Stimulated activated CD8-positive, alpha-beta memory T cell treated with anti-CD3 and anti-CD28 coated beads, Interleukin-4, amount 100 ng/mL, for 1 hour (primary cell): Measurements from ENCODE around the gene SH2D2A.

Experiments
- DNase-seq, 2 donors: peaks; one replicate each; pipeline ENCODE4 v3.0.0-alpha.2; 2020; ENCODE audit warnings: low read depth in 2 of 2, low spot score in 1 of 2

Gene SH2D2A

GRCh38 chr1:156816561-156817328 lies at the start of gene SH2D2A:
Gene SH2D2A (minus strand): TSS chr1:156816848. CDS start chr1:156816708, 140 bp downstream.
- DNase-seq, result peak; percentile 90 to 92

GRCh38 chr1:156865865-156866248 lies 49.2 kb upstream of the SH2D2A start:
- DNase-seq, result no peak

DNA sequence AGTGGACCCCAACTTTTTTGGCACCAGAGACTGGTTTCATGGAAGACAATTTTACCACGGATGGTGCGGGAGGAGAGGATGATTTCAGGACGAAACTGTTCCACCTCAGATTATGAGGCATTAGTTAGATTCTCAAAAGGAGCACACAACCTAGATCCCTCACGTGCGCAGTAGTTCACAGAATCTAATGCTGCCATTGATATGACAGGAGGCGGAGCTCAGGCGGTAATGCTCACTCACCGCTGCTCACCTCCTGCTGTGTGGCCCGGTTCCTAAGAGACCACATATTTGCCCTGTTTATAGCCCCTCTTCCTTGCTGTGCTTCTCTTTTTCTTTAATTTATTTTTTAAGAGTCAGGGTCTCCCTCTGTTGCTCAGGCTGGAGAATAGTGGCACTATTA lies 48.6 kb upstream of the SH2D2A start:
- no peak for DNase-seq

DNA sequence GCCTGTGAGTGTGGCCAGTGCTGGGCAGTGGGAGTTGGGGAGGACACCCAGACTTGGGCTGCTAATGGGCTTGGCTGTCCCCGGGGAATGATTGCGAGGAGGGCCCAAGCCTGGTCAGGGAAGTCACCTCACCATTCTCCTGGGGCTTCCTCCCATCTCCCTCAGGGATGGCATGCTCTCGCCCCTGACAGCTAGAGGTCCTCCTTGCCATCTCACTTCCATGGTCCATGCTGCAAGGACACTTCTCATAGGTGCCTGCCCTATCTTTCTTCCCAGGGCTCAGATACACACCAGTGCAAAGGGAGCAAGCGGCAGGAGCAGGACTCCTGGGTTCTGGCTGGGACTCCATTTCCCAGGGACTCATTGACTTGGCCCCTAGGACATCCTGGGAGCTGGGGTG lies 48.1 kb upstream of the SH2D2A start:
- no peak for DNase-seq

DNA sequence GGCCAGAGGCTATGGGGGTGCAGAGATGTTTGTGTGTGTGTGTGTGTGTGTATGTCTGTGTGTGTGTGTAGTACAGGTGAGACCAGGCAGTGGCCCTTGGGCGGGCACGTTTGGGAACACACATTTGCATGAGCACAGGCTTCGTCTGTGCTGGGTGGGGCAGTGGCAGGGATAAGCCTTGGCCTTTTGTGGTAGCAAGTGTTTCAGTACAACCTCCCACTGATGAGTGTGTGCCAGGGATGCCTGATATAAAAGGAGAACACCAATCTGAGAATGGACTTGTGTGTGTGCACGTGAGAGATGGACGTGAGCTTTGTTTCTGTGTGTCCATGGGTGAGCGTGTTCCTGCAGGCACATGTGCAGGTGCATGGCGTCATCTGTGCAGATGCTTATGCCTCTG lies 47.0 kb upstream of the SH2D2A start:
- DNase-seq, result no peak

- DNase-seq, result no peak
Observed at GRCh38 chr1:156862997-156863599, 46.5 kb upstream of the SH2D2A start.

GRCh38 chr1:156862584-156862983 lies 45.9 kb upstream of the SH2D2A start:
- DNase-seq, result no peak

GRCh38 chr1:156860628-156861423 lies 44.2 kb upstream of the SH2D2A start, which contains the start of gene NTRK1:
Gene NTRK1 (plus strand): TSS chr1:156860865. CDS start chr1:156860935, 70 bp downstream.
- DNase-seq, result peak in 1 of 2 donors; percentile 22

GRCh38 chr1:156860113-156860627 lies 43.5 kb upstream of the SH2D2A start:
- DNase-seq, result peak; percentile 27 to 36

DNA sequence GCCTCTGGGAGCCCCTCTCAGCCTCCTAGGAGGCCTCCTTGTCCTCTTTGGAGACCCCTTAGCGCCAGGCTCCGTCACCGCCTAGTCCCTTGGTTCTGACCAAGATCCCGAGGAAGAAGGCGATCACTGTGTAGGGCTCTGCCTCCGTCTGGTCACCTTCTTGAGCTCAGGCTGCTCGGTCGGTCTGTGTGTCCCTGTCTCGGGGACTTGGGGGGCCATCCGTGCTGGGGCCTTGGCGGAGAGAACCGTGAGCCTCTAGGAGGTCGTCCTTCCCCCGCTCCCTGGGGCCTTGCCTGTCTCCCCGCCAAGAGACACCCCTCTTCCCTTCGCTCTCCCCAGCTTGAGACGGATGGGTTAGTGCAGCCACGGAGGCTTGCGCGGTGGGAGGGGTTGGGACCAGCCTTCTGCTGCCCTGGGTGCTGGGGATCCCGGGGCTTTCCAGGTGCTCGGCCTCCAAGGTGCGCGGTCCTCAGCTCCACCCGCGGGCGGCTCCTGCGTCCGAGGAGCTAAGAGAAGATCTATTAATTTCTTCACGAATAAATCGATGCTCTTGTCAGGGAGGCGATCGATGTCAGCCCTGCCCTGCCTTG lies 43.0 kb upstream of the SH2D2A start:
- no peak for DNase-seq

- DNase-seq, result no peak
Observed at GRCh38 chr1:156858959-156859522, 42.4 kb upstream of the SH2D2A start, which contains the start of gene INSRR. Gene INSRR (minus strand): TSS chr1:156859117. CDS start chr1:156858621, 496 bp downstream.

DNA sequence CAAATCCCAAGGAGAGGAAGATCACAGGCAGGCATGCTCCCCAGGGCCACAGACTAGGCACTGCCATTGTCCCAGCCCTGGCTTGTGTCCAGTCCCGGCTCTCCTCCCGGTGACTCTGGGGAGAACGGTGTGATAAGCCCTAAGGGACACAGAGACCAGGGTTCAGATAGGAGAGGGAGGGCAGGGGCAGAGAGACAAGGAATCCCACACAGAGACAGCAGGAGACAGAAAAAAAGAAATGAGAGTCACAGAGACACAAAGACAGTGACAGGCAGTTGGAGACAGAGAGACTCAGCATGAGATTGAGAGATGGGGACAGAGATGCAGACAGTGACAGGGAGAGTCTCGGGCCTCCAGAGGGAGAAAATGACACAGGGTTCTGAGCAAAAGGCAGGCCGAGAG lies 41.9 kb upstream of the SH2D2A start:
- DNase-seq, result no peak

DNA sequence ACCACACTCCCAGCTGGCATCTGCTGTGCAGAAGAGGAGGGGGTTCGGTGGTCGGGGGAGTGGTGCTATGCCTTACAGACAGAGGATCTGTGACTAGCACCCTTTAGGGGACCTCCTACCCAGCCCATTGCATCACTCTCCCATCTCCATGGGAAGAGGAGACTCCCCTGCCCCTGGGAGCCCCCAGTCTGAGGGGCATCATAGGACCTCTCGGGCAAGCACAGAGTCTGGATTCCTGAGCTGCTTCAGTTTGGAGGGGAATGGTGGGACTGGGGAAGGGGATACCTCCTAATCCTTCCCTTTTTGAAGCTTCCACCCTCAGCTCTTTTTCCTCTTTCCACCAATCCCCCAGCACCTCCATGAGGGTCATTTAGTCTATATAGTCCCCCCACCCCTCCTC lies 40.9 kb upstream of the SH2D2A start:
- DNase-seq, result no peak

DNA sequence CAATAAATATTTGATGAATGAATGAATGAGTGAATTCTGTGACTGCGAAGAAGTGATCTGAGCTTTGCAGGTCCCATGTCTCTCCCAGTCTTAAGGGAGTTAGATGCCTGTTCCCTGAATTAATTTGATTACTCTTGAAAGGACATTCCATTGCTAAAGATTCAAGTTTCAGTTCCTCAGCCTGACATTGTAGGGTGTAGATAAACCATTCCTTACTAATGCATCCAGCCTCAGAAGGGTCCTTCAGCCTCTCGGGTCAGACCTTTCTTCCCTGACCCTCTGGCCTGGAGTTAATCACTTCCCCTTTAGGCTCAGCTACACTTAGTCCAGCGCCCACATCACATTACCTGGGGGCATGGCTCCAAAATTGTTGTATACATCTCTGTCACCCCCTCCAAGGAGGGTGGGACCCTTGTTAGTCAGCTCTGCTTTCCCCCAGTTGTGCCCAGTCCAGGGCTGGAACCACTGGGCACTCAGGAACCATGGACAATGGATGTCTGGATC lies 39.7 kb upstream of the SH2D2A start:
- no peak for DNase-seq

DNA sequence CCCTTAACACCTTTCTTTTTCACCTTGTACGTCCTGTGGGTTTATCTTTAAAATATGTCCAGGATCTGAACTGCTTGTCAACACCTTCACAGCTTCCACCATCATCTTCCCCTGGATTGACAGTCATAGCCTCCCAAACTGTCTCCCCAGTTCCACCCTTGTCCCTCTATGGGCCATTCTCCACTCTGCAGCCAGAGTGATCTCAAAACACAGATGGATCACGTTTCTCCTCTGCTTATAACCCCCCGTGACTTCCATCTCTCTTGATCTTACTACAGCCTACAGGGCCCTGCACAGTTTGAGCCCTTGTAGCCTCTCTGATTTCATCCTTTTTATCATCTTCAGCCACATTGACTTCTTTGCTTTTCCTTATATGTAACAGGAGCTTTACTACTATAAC lies 38.0 kb upstream of the SH2D2A start:
- DNase-seq, result no peak

DNA sequence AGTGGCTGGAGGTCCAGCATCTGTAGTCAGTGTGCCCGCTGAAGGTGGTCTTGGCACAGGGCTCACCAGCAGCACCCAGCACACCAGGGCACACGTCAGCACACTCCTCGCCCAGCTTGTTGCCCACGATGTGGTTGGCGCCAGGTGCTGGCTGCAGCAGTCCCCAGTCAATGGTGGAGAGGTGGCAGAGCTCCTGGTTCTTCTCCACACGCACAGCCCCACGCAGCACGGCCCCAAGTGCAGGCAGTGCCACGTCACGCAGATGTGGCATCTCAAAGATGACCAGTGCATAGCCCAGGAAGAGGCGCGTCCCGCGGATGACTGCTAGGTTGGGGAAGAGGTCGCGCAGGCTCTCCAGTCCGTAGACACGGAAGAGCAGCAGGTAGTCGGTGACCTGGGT lies 37.1 kb upstream of the SH2D2A start:
- DNase-seq, result no peak

DNA sequence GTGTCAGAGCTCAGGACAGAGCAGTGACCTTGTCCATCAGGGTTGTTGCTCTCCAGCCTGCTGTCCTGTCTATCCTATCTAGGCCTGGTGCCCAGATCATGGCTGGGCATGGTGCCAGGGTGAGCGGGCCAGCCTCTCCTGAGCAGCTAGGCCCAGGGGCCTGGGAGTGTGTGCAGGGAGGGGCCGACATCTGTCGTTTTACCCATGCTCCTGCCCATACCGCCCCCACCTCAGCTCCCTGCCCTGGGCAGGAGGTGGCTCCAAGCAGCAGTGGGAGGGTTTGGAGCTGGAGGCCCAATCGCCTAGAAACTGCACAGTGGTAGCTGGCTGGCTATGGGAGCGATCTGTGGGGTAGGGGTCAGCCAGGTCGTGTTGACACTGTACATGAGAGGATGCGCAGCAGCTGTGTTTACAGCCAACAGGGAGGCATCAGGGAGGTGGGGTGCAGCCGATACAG lies 35.8 kb upstream of the SH2D2A start:
- no peak for DNase-seq

- no peak for DNase-seq
Observed at GRCh38 chr1:156851779-156852417, 35.2 kb upstream of the SH2D2A start.

DNA sequence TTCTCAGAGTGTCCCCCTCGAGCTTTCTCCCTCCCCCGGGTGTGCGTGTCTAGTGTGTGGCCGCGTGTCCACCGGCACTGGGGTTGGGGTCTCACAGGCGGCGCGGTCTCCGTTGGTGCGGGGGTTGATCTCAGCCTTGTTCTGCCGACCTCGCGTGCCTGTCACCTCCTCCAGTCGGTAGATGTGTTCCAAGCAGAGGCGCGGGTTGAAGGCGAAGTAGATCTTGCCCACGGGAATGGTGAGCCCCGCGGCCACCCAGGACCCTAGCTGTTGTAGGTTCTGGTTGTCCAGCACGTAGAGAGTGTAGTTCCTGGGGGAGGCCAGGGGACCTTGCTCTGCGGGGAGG lies 32.5 kb upstream of the SH2D2A start:
- no peak for DNase-seq

GRCh38 chr1:156848461-156849150 lies 32.0 kb upstream of the SH2D2A start:
- DNase-seq, result peak; percentile 45 to 50
